NB4 (cell line): ENCODE measurements around the gene TEX264.

Source experiments
- MAX ChIP-seq: IDR thresholded peaks from 2 replicates; pipeline ENCODE4 v1.6.1; 2011; ENCODE audit warnings: low read depth, low read length
- POLR2A ChIP-seq: IDR thresholded peaks from 2 replicates; pipeline ENCODE4 v1.6.1; 2011; ENCODE audit warnings: mild to moderate bottlenecking; ENCODE audit not compliant: insufficient read length; ENCODE audit errors: extremely low read depth
- TF ChIP-seq, protein P1 (sequence below): IDR thresholded peaks from one replicate; pipeline ENCODE4 v1.5.1; 2012; ENCODE audit warnings: low read depth, low read length

- TF ChIP-seq, protein P1, sequence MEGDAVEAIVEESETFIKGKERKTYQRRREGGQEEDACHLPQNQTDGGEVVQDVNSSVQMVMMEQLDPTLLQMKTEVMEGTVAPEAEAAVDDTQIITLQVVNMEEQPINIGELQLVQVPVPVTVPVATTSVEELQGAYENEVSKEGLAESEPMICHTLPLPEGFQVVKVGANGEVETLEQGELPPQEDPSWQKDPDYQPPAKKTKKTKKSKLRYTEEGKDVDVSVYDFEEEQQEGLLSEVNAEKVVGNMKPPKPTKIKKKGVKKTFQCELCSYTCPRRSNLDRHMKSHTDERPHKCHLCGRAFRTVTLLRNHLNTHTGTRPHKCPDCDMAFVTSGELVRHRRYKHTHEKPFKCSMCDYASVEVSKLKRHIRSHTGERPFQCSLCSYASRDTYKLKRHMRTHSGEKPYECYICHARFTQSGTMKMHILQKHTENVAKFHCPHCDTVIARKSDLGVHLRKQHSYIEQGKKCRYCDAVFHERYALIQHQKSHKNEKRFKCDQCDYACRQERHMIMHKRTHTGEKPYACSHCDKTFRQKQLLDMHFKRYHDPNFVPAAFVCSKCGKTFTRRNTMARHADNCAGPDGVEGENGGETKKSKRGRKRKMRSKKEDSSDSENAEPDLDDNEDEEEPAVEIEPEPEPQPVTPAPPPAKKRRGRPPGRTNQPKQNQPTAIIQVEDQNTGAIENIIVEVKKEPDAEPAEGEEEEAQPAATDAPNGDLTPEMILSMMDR = no peak
- TF ChIP-seq MAX (no peak), POLR2A (no peak)
Measured at GRCh38 chr3:51703761-51704510, 32.9 kb downstream of the TEX264 start.
